Natural killer cell (primary cell): ENCODE data around the gene LYSMD1. TPM values are rescaled to one million over a fixed set of nuclear protein-coding genes. Genes with fewer than 3 reads are reported as not detected.

Experiments used
- ATAC-seq, 3 donors: fragments of 150-1000 bp in 2 of 3; fragments of 200-7000 bp in 1 of 3; cut with Tn5 transposase; 1 replicate in 1 of 3; 2 replicates in 2 of 3; pipeline ENCODE4 v1.10.0; 2021; ENCODE audit warnings: mild to moderate bottlenecking in 2 of 3, moderate library complexity in 2 of 3
- DNase-seq, 2 donors: peaks; one replicate each; pipeline versions ENCODE4 v3.0.0 to v3.0.0-alpha.2; 2013 to 2021; ENCODE audit warnings: mixed read lengths in 1 of 2
- H3K27ac ChIP-seq: one replicate; pipeline ENCODE4 v1.5.1; 2013; ENCODE audit warnings: mild to moderate bottlenecking, low read length
- H3K27me3 ChIP-seq: one replicate; pipeline ENCODE4 v1.6.1; 2013; ENCODE audit warnings: low read length; ENCODE audit not compliant: control insufficient read depth, insufficient read depth
- H3K36me3 ChIP-seq: one replicate; pipeline ENCODE4 v1.6.1; 2013; ENCODE audit warnings: low read length; ENCODE audit not compliant: control insufficient read depth, insufficient read depth
- H3K4me1 ChIP-seq: one replicate; pipeline ENCODE4 v1.6.1; 2013; ENCODE audit warnings: low read length; ENCODE audit not compliant: control insufficient read depth, insufficient read depth
- H3K4me3 ChIP-seq: one replicate; pipeline ENCODE4 v1.5.1; 2013; ENCODE audit warnings: low read length
- H3K9me3 ChIP-seq: one replicate; pipeline ENCODE4 v1.6.1; 2013; ENCODE audit warnings: low read length; ENCODE audit not compliant: control insufficient read depth, insufficient read depth
- H3K27ac Mint-ChIP-seq, 2 donors: one replicate each; pipeline ENCODE4 v1.8.0; 2022; ENCODE audit warnings: mild to moderate bottlenecking in 2 of 2, mixed read lengths in 2 of 2, moderate library complexity in 1 of 2
- H3K27me3 Mint-ChIP-seq, 2 donors: one replicate each; pipeline ENCODE4 v1.8.0; 2022; ENCODE audit warnings: low read depth in 2 of 2, mixed read lengths in 2 of 2
- H3K36me3 Mint-ChIP-seq: one replicate; pipeline ENCODE4 v1.8.0; 2022; ENCODE audit warnings: mixed read lengths
- H3K4me1 Mint-ChIP-seq, 2 donors: one replicate each; pipeline ENCODE4 v1.8.0; 2022; ENCODE audit warnings: mixed read lengths in 2 of 2
- H3K4me3 Mint-ChIP-seq: one replicate; pipeline ENCODE4 v1.8.0; 2022; ENCODE audit warnings: mild to moderate bottlenecking, moderate library complexity, mixed read lengths
- H3K9me3 Mint-ChIP-seq, 2 donors: one replicate each; pipeline ENCODE4 v1.8.0; 2022; ENCODE audit warnings: mixed read lengths in 2 of 2
- WGBS: methylation state at CpG from one replicate; pipeline ENCODE4 v1.1.7; 2013; ENCODE audit warnings: missing lambda C conversion rate; ENCODE audit not compliant: insufficient coverage; 5-methylcytosine and 5-hydroxymethylcytosine counted together
- intact Hi-C: fragments of 100-400 bp; cut with micrococcal nuclease; formaldehyde crosslinking; loops from one replicate; pipeline ENCODE4 v1.14.2; 2022
- total RNA-seq, 4 donors: library from RNA; stranded (reverse); fragments of 120-200 nt in 1 of 4; gene quantifications; one replicate each; pipeline versions ENCODE4 v1.2.3 to v1.2.4, GENCODE V29; 2013 to 2022
- TF ChIP-seq, protein P1 (sequence below): fragments of 200-600 bp; IDR thresholded peaks from one replicate; pipeline ENCODE4 v1.8.0; 2022; ENCODE audit warnings: antibody characterized with exemption

The LYSMD1 gene
- total RNA-seq, 3 donors from 2014 or later (not counting 1 experiment from before 2014, with no cell fraction given): 1.0 to 1.7 (median 1.2) TPM

DNA sequence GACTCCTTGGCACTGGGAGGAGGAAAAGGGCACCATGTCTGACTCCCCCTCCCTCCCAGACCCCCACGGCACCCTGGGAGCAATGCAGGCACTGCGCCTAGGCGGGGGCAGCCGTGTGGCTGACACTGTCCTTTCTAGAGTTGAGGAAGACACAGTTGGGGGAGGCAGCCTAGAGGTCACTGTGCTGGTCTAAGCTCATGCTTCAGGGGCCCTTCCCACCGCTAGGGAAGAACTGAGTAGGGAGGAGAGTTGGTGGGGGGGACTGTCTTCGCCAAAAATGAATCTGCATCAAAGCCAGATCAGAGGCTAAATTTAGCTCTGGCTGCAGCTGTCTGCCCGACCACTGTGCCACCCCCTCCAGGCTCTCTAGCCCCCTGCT, 22.7 kb downstream of the LYSMD1 start:
- no peaks in the 10 kb centered on the region for H3K36me3 Mint-ChIP-seq
- H3K9me3 ChIP-seq: no peaks in the 10 kb centered on the region
- H3K9me3 Mint-ChIP-seq: no peaks in the 10 kb centered on the region
- H3K4me3 ChIP-seq: no peak overlapping the region
- peaks cover 0 to 8% of the 10 kb centered on the region in 2 donors for H3K27me3 Mint-ChIP-seq
- peaks cover 18% of the 10 kb centered on the region for H3K4me1 ChIP-seq
- H3K4me3 Mint-ChIP-seq: no peak overlapping the region
- no peak for DNase-seq
- H3K27me3 ChIP-seq: peaks cover 7% of the 10 kb centered on the region
- WGBS: 52% methylated on average over 6 of the region's 7 CpGs
- no peak for ATAC-seq
- H3K27ac ChIP-seq: no peak overlapping the region
- intact Hi-C loops: no loop called here
- H3K27ac Mint-ChIP-seq: no peak overlapping the region
- peaks cover 9 to 27% of the 10 kb centered on the region in 2 donors for H3K4me1 Mint-ChIP-seq
- no peaks in the 10 kb centered on the region for H3K36me3 ChIP-seq
- TF ChIP-seq, protein P1, sequence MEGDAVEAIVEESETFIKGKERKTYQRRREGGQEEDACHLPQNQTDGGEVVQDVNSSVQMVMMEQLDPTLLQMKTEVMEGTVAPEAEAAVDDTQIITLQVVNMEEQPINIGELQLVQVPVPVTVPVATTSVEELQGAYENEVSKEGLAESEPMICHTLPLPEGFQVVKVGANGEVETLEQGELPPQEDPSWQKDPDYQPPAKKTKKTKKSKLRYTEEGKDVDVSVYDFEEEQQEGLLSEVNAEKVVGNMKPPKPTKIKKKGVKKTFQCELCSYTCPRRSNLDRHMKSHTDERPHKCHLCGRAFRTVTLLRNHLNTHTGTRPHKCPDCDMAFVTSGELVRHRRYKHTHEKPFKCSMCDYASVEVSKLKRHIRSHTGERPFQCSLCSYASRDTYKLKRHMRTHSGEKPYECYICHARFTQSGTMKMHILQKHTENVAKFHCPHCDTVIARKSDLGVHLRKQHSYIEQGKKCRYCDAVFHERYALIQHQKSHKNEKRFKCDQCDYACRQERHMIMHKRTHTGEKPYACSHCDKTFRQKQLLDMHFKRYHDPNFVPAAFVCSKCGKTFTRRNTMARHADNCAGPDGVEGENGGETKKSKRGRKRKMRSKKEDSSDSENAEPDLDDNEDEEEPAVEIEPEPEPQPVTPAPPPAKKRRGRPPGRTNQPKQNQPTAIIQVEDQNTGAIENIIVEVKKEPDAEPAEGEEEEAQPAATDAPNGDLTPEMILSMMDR: no peak

DNA sequence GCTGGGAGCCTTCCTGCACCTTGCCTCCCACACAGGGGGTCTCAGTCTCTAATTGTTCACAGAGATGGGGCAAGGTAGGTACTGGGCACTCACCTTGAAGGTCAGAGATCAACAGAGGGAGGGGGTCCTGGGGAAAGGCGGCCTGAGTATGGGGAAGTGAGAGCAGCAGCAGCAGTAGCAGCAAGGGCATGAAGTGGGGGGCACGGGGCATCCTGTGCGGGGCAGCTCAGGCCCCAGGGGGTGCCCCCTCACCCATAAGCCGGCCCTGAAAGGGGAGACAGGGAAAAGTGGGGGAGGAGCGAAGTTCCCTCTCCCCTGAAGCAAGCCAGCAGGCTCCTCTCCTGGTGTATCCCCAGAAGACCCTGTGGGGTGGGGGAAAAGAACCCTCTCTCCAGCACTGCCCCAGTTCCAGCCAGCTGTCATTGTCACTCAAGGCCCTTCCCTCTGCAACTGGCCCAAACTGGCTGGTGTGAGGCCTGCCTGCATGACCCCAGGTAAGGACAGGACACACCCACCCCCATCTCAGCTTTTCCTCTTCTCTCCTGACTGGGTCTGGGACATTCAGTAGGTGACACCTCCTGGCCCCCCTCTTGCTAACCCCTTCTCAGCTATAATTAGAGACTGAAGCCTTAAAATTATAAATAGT, 23.2 kb downstream of the LYSMD1 start:
- Mint-ChIP-seq H3K4me3 (no peak overlapping the region), H3K36me3 (no peaks in the 10 kb centered on the region), H3K27me3 (peaks cover 0 to 5% of the 10 kb centered on the region in 2 donors), H3K4me1 (peaks cover 9 to 25% of the 10 kb centered on the region in 2 donors), H3K9me3 (no peaks in the 10 kb centered on the region), H3K27ac (no peak overlapping the region)
- 46% methylated on average over 4 of the region's 5 CpGs for WGBS
- Histone ChIP-seq H3K9me3 (no peaks in the 10 kb centered on the region), H3K4me3 (no peak overlapping the region), H3K27me3 (peaks cover 7% of the 10 kb centered on the region), H3K4me1 (peaks cover 18% of the 10 kb centered on the region), H3K36me3 (no peaks in the 10 kb centered on the region), H3K27ac (no peak overlapping the region)
- DNase-seq (no peak), ATAC-seq (no peak)
- TF ChIP-seq, protein P1: no peak
- intact Hi-C loops: no loop called here

DNA sequence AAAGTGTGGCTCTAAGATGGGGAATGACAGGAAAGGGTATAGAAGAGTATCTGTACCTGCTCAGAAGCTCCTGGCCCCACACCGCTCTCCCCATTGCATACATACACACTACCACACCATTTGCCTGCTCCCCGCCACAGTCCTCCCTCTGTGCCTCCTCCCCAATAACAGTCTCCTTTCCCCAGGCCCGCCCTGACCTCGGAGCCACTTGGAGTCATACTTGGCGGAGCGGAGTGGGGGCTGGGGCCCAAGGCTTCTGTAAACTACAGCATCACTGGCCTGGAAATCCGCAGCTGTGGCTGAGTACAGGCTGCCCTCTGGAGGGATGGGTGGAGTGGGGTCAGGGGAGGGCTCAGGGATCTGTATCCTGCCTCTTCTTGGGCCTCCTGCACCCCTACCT, 27.9 kb downstream of the LYSMD1 start:
- no peak overlapping the region for H3K27ac ChIP-seq
- WGBS: 95% methylated on average over 7 of the region's 7 CpGs
- ATAC-seq (no peak), DNase-seq (no peak)
- H3K4me3 ChIP-seq: no peak overlapping the region
- Mint-ChIP-seq H3K4me3 (no peak overlapping the region), H3K27ac (no peak overlapping the region), H3K4me1 (peaks cover 0 to 7% of the 10 kb centered on the region in 2 donors), H3K36me3 (no peaks in the 10 kb centered on the region), H3K9me3 (no peaks in the 10 kb centered on the region), H3K27me3 (no peaks in the 10 kb centered on the region)
- no peaks in the 10 kb centered on the region for H3K36me3 ChIP-seq
- intact Hi-C loops: no loop called here
- TF ChIP-seq, protein P1: no peak
- no peaks in the 10 kb centered on the region for H3K9me3 ChIP-seq
- H3K4me1 ChIP-seq: no peaks in the 10 kb centered on the region
- H3K27me3 ChIP-seq: no peaks in the 10 kb centered on the region
